Activated CD8-positive, alpha-beta memory T cell treated with anti-CD3 and anti-CD28 coated beads, Interleukin-2, amount 50 U/mL, for 1 hour (primary cell): ENCODE data around the gene GBP6.
"Not testable (repeated sequence)": the region's sequence is repeated elsewhere in the genome, so short reads cannot be mapped to it uniquely, and the experiment has no call there.

Source experiments
- DNase-seq: peaks from one replicate; pipeline ENCODE4 v3.0.0-alpha.2; 2020; ENCODE audit errors: extremely low read depth

GBP6 gene, protein sequence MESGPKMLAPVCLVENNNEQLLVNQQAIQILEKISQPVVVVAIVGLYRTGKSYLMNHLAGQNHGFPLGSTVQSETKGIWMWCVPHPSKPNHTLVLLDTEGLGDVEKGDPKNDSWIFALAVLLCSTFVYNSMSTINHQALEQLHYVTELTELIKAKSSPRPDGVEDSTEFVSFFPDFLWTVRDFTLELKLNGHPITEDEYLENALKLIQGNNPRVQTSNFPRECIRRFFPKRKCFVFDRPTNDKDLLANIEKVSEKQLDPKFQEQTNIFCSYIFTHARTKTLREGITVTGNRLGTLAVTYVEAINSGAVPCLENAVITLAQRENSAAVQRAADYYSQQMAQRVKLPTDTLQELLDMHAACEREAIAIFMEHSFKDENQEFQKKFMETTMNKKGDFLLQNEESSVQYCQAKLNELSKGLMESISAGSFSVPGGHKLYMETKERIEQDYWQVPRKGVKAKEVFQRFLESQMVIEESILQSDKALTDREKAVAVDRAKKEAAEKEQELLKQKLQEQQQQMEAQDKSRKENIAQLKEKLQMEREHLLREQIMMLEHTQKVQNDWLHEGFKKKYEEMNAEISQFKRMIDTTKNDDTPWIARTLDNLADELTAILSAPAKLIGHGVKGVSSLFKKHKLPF

GRCh38 chr1:89363638-89364536 lies at the start of gene GBP6:
Gene GBP6 (plus strand): TSS chr1:89364059. CDS start chr1:89368552, 4,493 bp downstream.
- no peak for DNase-seq

DNA sequence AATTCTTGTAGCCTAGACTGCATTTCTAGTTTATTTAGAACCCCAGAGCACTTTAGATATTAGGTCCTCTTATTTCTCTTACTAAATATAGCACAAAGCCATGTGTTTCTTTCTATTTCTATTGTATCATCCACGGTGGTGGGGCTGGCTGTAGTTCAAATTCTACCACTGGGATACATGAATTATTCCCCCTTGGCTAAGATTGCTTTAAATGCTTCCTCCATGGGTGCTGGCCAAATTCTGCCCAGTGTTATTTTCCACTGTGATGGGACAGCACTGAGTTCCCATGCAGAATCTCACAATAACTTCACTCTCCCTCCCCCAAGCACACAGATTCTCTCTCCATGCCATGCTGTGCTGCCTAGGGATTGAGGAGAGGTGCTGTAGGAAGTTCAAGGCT lies 41.5 kb upstream of the GBP6 start:
- DNase-seq, result no peak

DNA sequence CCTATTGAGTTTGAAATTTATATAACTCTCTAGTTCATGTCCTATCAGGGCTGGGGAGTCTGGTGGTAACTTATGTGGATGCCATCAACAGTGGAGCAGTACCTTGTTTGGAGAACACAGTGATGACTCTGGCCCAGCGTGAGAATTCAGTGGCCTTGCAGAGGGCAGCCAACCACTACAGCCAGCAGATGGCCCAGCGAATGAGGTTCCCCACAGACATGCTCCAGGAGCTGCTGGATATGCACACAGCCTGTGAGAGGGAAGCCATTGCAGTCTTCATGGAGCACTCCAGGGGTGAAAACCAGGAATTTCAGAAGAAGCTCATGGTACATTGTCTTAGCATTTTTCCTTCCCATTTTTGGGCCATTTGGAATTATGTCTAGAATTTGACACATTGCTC lies 32.0 kb upstream of the GBP6 start:
- no peak for DNase-seq

DNA sequence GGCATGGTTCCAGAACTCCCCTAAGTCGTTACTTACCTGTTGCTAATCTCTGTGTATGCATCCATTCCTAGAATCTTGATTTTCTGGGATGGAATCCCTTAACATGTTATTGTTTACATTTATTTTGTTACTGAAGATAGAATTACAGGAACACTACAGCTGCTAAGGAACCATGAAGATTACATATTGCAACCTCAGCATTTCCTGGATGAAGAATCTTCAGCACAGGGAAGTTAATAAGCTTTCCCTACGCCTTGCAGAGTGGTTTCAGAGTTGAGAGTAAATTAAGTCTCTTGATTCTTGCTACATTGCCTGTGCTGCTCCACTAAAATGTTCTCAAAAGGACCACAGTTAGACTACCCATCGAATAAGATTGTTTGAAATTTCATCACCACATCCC lies 31.4 kb upstream of the GBP6 start:
- no peak for DNase-seq

DNA sequence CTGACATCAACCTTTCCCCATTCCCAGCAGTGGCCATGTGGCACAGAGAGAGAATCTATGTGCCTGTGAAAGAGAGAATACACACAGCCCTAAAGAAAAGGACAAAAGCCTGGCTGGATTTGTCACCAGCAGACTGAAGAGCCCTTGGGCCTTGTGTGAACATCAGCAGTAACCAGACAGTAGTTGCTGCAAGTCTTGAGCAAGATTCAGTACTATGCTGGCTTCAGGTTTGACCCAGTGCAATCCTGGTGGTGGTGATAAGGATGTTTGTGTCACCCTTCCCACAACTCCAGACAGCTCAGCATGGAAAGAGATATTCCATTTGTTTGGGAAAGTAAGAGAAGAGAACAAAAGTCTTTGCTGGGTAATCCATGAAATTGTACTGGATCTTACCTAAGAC lies 28.4 kb upstream of the GBP6 start:
- no peak for DNase-seq

DNA sequence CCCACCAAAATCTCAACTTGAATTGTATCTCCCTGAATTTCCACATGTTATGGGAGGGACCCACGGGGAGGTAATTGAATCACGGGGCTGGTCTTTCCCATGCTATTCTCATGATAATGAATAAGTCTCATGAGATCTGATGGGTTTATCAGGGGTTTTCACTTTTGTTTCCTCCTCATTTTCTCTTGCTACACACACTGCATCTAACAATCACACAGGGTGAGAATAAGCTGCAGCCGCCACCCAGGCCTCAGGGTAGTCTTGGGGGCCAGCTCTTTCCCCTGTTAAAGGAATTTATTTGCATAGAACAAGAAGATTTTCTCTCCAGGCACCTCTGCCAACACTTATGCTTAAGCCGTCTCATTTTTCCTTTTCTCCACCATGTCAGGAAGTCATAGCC lies 26.0 kb upstream of the GBP6 start:
- no peak for DNase-seq

DNA sequence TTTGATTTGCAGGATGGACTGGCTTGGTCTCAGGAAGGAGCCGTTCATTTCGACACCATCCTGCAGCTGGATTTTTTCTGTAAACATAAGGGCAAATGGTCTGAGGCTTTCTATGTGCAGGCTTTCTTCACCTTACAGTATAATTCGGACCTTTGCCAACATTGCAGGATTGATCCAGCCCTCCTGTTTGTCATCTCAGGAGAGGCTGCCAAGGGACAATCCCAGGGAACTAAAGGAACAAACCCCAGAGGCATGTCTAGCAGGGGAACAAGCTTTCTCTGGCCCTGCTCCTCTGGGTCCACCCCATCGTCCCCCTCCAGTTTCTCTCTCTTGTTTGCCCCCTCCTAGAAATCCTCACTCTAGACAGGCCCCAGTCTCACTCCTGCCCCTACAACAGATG lies 24.8 kb upstream of the GBP6 start:
- no peak for DNase-seq

- not testable (repeated sequence) for DNase-seq
Observed at GRCh38 chr1:89345479-89345878, 18.4 kb upstream of the GBP6 start.

DNA sequence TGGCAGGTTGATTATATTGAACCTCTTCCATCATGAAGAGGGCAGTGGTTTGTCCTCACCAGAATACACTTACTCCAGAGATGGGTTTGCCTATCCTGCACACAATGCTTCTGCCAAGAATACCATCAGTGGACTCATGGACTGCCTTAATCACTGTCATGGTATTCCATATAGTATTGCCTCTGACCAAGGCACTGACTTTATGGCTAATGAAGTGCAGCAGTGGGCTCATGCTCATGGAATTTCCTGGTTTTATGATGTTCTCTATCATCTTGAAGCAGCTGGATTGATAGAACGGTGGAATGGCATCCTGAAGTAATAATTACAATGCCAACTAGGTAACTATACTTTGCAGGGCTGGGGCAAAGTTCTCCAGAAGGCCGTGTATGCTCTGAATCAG lies 16.6 kb upstream of the GBP6 start:
- no peak for DNase-seq

- DNase-seq, result no peak
Observed at GRCh38 chr1:89350298-89350697, 13.6 kb upstream of the GBP6 start.

DNA sequence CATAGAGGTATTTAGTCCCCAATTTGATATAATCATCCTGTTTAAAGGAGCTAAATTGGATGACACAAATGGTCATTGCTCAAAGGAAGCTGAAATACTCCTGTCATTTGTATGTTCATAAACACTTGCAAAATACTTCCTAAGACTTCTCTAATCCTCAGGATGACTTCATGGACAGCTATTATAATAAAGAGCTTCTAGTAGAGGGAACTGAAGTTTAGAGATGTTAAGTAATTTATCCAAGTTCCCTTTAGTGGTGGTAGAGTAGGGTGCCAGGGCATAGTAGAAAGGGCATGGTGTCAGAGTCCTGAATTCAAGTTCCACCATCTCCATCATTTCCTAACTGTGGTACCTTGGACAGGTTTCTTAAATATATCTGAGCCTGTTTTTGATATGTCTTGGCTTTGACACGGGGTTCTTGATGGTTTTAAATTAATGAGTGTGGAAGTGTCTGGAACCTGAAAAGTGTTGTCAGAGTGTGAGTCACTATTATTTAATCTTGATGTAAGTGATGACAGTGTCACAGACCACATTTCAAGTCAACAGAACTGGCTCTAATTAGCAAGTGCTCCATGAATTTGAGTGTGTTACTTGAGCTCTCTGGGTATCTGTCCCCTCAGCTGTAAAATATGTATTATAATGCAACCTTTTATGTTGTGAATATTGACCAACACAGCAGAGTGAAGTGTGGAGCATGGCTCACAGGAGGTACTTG lies 12.1 kb upstream of the GBP6 start:
- DNase-seq, result no peak

DNA sequence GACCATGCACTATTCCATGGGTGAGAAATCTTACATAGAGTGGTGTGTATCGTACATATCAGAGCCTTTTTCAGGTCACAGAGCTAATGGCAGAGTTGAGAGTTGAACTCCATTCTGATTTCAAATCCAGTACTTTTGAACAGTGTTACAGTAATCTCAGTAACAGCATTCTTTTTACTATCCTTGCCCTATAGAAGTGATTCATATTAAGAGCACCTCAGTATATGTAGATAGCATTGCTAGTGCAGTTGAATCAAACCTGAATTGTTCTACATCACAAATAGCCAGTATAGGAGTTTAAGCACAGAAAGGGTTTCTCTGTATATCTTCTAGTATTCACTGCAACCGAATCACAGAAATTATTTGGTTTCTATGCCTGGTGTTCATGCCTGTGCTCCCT lies 11.4 kb upstream of the GBP6 start:
- no peak for DNase-seq

- no peak for DNase-seq
Observed at GRCh38 chr1:89354205-89354604, 9.7 kb upstream of the GBP6 start.

- DNase-seq, result no peak
Observed at GRCh38 chr1:89355056-89355455, 8.8 kb upstream of the GBP6 start.

DNA sequence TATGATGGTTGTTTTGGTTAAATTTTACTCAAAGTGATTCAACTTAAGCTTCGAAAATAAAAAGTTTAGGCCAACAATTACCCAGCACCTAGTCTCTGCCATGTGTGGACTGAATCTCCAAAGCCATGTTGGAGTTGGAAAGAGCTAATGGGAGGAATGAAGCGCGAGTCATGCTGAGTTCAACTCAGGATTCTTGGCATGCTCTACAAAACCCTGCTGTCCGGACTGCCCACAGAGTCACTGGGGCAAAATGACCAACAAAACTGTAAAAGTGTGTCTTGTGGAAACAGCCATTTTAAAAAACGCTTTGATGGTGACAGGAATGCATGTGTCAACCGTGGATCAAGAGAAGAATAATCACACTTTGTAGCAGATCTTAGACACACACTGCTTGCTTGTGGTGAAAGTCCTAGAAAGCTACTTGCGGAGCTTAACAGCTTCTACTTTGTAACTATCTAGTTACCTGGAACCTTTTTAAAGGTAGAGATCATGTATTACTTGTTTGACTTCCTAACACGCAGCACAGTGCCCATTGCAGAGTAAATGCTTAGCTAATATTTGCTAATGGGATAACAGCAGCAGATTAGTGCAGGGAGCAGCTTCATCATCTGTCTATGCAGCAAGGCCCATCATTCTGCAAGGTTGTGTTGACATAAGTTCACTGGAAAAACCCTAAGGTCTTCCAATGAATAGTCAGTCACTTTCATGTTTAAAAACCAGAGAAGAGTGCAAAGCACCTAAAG lies 7.0 kb upstream of the GBP6 start:
- DNase-seq, result no peak

DNA sequence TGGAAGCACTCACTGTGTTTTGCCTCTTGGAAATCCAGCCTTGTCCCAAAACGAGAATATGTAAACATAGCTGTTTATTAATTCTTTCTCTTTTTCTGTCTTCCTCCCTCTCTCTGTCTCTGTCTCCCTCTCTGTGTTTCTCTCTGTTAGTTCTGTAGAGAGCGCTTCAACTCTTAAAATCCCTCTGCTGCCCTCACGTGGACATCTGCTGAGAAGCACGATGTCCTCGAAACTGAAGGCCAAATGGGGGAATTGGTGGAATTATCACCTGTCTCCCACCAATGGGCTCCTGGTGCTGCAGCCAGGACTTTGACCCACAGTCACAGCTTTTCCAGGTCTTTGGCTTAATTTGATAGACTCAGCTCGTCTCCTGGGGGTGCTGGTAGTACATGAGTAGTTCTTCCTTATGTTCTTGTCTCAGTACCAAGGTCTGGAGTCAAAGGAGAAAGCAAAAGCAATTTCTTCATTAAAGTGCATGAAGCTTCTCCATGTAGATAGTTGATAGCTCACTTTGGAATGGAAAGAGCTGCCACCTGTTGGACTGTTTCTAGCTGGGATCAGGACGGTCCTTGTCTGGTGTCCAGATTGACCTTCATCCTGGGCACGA lies 5.5 kb upstream of the GBP6 start:
- DNase-seq, result peak; percentile 55

DNA sequence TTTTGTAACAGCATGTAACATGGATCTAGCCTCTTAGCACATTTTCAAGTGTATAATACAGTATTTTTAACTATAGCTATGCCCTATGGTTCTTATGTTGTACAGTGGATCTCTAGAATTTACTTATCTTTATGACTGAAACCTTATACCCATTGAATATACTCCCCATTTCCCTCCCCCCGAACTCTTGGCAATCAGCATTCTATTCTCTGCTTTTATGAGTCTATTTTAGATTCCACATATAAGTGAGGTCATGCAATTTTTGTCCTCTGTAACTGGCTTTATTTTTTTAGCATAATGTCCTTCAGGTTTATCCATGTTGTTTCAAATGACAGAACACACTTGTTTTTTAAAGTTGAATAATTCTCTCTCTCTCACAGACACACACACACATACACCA lies 3.1 kb upstream of the GBP6 start:
- DNase-seq, result no peak

- no peak for DNase-seq
Observed at GRCh38 chr1:89361681-89362080, 2.2 kb upstream of the GBP6 start.

- no peak for DNase-seq
Observed at GRCh38 chr1:89363196-89363595, 663 bp upstream of the GBP6 start.

DNA sequence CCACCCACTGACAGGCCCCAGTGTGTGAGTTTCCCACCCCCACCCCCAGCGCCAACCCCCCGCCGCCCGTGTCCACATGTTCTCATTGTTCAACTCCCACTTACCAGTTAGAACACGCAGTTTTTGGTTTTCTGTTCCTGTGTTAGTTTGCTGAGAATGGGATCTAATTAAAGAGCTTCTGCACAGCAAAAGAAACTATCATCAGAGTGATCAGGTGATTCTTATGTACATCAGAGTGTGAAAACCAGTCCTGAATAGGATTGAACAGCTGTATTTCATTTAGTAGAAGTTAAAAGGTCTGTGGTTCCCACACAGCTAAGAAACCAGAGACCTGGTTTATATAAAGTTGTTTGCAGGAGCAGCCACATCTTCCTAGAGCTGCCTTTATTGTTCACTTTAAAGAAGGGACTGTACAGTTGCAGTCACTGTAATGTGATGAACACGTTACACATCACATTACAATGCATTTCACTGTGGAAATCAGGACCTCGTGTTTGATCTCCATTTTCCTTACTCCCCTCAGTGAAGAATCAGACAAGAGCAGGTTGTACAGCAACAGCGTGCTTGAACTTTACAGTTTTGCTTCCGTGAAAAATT lies 1.2 kb downstream of the GBP6 start:
- DNase-seq, result no peak
